Fibroblast of peridontal ligament (primary cell): ENCODE results near the gene OR51E2.

Experiments
- DNase-seq: peaks from one replicate; pipeline ENCODE4 v3.0.0-alpha.2; 2010; ENCODE audit errors: extremely low read depth

The OR51E2 gene

DNA sequence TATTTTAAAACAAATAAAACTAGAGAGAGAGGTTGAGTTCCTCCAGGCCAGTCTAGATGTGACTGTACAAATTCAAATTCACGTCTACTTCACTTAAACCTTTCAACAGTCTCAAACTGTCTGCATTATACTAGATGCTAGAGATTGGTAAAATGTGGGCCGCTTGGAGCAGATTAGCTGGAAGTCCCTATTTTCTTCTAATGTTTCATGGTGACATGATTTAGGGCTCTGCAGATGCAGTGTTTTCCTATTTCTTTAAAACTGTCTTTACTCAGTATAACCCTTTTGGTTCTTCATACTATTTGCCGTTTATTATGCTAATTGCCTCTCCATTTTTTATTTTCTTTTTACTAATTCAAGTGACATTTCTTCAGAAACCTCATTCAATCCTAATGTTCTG is 33.5 kb downstream of the OR51E2 start:
- no peak for DNase-seq

DNA sequence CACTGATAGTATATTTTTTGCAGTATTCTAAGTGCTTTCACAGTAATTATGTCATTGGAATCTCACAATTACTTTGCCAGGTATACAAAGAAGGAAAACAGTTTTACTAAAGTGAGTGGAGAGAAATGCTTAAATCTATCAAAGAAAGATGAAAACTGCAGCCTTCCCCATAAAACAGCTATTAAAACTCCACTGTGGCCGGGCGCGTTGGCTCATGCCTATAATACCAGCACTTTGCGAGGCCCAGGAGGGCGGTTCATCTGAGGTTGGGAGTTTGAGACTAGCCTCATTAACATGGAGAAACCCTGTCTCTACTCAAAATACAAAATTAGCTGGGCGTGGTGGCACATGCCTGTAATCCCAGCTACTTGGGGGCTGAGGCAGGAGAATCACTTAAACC is 34.8 kb downstream of the OR51E2 start:
- DNase-seq, result no peak

DNA sequence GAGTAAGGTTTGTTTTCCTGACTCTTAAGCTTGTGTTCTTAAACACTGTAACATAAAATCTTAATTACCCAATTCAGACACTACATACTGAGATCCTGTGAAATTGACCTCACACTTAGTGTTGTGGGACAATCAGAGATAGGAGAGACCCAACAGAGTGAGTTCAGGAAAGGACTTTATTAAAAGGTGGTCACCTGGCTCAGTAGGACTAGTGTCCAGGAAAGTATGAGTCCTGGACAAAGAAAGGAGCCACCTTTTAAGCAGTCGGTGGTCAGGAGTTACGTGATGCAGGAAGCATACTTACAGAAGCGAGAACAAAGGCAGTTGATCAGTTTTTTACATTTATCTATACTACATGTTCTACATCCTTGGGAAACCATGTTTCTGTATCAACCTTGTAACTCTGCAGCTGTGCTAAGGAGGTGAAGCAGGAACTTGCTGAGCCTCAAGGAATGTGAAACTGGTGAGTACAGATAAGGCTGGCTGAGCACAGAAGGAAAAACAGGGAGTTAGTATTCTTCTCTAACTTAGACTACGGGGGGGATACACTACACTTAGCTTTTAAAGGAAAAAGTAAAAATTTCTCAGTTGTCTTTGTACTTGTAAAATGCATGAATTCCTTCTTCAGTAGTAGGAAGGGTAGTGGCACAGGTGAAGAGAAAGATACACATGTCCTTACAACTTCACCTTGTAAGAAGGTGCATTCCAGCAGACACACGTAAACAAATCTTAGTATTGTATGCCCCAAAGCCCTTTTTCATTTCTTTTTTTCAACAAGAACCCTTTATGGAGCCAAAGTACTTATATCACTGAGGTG is 38.8 kb downstream of the OR51E2 start:
- DNase-seq, result no peak

DNA sequence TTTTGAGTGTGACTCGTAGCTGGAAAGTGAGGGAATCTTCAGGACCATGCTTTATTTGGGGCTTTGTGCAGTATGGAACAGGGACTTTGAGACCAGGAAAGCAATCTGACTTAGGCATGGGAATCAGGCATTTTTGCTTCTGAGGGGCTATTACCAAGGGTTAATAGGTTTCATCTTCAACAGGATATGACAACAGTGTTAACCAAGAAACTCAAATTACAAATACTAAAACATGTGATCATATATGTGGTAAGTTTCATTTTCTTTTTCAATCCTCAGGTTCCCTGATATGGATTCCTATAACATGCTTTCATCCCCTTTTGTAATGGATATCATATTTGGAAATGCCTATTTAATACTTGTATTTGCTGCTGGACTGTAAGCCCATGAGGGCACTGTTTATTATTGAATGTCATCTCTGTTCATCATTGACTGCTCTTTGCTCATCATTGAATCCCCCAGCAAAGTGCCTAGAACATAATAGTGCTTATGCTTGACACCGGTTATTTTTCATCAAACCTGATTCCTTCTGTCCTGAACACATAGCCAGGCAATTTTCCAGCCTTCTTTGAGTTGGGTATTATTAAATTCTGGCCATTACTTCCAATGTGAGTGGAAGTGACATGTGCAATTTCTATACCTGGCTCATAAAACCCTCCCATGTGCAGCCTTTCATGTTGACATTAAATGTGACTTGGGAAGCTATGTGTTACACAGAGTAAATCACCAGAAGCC is 42.9 kb downstream of the OR51E2 start:
- no peak for DNase-seq

DNA sequence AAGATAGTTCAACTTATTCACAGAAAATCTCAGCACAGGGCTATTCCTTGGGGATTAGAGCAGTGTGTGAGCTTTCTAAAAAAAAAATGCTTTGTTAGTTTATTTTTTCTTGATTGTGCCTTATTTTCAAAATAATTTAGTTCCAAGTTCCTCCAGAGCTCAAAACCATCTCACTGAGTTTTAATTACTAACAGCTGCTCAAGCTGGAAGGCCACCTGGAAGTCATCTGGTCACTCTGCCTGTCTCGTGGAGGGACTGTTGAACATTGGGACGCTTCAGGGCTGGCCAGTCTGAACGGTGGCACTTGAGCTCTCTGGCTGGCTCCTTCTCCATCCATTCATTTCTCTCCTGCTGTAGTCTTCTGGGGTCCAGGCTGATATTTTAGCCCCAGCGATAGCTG is 49.9 kb downstream of the OR51E2 start:
- no peak for DNase-seq

DNA sequence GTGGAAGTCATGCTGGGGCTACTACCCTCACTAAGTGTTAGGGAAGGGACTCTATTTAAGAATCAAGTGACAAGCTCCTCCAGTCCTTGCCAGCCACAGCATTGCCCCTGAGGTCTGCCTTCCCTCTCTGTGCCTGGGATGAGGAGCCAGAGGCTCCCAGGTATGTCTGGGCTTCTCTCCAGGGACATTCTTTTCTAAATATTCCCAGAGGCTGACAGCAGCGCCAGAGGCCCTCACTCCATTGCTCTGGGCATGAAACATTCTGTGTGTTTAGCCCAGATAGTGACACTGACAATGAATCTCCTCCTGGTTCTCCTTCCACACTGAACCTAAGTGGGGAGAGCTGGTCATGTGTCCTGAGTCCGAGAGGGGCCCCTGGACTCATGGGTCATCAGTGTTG is 51.7 kb downstream of the OR51E2 start:
- no peak for DNase-seq

DNA sequence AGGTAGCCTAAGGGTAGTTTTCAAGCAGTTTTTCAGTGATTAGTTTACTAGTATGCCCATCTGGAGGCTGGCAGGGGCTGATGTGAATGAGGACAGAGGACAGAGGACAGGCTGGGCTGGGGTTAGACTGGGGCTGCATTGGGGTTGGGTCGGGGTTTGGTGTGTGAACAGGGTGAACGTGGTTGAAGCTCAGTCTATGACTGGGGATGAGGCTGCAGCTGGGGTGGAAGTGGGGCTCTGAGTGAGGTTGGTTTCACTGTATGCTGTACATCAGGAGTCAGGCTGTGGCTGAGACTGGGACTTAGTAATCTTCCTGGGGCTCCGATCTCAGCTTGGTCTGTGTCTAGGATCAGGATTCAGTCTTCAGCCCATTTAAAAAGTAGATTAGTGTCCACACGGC is 53.4 kb downstream of the OR51E2 start:
- DNase-seq, result no peak

DNA sequence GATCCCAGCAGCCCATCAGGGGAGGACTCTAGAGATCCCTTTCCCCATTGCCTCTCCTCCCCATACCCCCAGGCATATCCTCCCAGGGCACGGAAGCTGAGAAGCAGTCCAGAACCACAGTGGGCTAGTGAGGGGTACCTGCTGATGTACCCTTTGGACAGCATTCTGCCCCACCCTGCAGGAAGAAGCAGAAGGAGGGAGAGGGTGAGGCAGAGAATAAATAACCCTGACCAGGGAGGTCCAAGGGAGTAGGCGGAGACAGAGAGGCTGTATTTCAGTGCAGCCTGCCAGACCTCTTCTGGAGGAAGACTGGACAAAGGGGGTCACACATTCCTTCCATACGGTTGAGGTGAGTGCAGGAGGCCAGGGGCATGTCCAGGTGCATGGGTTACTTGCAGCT is 54.0 kb downstream of the OR51E2 start, which contains the start of gene OR51E1:
Gene OR51E1 (plus strand): TSS at position 301 of the 400 bp plus-strand sequence. CDS start 8,545 bp downstream, outside the sequence.
- DNase-seq, result no peak

DNA sequence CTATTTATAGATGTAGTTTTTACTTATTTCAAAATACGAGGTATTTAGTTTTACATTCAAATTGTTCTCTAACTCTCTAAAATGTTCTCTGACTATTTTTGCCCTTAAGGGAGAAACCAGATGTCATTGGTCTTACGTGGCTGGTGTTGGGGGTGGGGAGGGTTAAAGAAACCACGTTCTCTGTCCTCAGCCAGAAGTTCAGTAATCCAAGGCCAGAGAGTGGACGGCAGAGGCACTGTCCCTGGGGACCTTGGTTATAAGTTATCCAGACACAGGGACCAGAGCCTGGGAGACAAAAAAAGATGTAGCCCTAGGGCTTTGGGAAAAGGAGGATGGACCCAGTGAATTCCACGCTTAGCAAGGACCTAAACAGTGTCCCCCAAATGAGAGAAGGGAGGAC is 54.6 kb downstream of the OR51E2 start:
- no peak for DNase-seq

DNA sequence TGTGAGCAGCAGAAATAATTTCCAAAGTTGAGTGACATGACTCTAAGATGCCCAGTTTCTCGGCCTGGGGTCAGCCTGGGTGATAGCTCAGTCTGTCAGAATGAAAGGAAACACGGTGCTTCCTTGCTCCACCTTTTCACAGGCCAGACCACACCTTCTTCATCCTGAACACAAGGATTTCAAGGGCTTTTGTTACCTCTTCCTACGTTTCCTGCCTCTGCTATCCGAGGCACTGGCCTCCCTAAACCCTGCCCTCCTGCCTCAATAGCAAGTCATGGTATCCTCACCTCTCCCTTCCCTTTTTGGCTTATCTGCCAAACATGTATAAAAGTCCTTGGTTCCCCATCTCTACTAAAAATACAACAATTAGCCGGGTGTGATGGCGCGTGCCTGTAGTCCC is 55.6 kb downstream of the OR51E2 start:
- no peak for DNase-seq

DNA sequence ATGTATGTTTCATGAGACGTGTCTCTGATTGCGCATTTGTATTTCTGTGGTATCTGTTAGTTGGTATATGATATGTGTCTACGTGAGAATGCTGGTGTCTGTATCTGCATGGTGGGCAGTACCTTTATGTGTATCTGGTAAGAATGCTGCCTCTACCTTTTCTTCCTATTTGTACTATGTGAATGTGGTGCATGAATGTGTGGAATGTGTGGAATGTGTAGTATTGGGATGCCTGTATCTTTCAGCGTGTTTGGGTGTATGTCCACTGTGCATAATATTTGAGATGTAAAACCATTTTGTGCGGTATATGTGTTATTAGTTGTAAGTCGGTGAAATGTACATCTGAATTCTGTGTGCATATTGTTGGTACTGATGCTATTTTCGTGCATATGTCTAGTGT is 56.2 kb downstream of the OR51E2 start:
- no peak for DNase-seq

DNA sequence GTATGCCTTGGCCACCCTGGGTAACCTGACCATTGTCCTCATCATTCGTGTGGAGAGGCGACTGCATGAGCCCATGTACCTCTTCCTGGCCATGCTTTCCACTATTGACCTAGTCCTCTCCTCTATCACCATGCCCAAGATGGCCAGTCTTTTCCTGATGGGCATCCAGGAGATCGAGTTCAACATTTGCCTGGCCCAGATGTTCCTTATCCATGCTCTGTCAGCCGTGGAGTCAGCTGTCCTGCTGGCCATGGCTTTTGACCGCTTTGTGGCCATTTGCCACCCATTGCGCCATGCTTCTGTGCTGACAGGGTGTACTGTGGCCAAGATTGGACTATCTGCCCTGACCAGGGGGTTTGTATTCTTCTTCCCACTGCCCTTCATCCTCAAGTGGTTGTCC is 57.7 kb downstream of the OR51E2 start:
- no peak for DNase-seq

DNA sequence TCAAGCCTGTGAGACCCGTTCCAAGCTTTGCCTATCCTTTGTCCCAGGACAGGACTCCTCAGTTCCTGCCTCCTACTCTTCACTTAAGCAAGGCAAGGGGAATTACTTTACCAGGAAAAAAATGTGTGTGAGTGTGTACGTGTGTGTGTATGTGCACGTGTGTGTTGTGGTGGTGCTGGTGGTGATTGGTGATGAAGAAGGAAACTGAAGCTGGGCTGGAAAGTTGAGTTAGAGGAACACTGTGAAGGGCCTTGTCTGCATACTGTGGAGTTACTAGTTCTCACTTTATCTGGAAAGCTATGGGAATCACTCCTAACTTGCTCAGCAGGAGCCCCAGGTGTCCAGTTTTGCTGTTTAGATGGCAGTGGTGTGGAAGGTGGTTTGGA is 60.0 kb downstream of the OR51E2 start:
- no peak for DNase-seq

DNA sequence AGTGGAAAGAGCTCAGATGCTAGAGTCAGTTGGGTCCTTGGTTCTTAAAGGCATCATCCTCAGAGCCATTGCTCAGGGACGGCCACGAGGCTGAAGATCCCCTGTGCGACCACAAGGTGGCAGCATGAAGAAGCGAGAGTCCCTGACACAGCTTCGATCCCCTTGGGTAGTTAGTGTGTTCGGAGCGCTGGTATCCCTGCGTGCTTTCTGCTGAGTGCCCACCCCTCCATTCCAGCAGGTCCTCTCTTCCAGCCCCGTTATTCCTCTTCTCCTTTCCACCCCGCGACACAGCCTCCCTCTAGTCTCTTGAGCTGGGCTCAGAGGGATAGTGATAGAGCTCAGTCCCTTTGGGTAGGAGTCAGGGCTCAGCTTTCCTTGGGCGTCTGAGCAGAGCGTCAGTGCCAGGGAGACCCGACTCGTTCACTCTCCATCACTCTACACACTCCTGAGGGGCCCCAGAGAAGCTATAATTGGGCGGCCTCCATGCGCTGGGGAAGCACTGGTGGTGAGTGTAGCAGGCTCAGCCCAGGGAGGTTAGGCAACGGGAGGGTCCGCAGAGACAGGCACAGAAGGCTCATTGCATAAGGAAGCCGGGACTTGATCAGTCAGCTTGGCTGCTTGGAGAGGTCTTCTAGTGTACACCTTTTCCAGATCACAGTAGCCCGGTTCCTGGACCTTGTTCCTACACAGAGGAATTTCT is 60.5 kb downstream of the OR51E2 start, which contains the start of gene OR51D1:
Gene OR51D1 (plus strand): TSS at position 516 of the 700 bp plus-strand sequence. CDS start 2,314 bp downstream, outside the sequence.
- peak; percentile 75 for DNase-seq

DNA sequence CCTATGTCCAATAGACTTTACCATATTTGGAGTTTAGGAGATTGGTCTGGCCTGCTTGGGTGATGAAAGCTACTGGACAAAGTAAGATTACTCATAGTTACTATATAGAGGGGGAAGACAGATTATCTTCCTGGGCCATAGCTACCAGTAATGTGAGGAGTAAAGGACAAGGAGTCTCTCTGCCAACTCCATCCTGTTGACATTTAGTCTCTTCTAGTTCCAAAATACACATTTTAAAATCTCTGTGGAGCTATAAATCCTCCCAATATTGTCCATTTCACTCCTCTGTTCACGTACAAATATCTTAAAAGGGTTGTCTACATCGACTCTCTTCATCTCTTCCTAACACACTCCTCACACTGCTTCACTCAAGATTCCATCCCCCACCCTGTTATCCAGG is 61.5 kb downstream of the OR51E2 start:
- DNase-seq, result no peak
